Superior temporal gyrus (tissue), 1 donor: ENCODE results near the gene ERC2.
A peak's percentile ranks its signal among the peaks of the same experiment; 100 is the strongest.

ENCODE experiments used
- DNase-seq: peaks from one replicate; pipeline ENCODE4 v3.0.0-alpha.2; 2016; ENCODE audit errors: extremely low spot score

The ERC2 gene

DNA sequence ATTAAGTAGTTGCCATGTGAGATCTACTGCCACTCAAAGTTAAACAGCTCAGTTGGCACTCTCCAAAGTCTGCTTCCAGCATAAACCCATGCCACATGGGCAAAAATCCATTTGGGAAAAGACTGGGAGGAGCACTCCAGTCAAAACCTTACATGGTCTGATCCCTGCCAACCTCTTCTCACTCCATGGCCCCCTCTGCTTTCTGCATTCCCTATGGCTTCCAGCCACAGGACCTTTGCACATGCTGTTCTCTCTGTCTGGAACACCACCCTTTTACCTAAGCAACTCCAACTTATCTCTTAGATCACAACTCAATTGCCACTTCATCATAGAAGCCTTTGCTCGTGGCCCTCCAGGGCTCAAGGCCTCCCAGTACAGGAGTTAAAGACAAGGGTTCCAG is 910.7 kb downstream of the ERC2 start:
- no peak for DNase-seq

DNA sequence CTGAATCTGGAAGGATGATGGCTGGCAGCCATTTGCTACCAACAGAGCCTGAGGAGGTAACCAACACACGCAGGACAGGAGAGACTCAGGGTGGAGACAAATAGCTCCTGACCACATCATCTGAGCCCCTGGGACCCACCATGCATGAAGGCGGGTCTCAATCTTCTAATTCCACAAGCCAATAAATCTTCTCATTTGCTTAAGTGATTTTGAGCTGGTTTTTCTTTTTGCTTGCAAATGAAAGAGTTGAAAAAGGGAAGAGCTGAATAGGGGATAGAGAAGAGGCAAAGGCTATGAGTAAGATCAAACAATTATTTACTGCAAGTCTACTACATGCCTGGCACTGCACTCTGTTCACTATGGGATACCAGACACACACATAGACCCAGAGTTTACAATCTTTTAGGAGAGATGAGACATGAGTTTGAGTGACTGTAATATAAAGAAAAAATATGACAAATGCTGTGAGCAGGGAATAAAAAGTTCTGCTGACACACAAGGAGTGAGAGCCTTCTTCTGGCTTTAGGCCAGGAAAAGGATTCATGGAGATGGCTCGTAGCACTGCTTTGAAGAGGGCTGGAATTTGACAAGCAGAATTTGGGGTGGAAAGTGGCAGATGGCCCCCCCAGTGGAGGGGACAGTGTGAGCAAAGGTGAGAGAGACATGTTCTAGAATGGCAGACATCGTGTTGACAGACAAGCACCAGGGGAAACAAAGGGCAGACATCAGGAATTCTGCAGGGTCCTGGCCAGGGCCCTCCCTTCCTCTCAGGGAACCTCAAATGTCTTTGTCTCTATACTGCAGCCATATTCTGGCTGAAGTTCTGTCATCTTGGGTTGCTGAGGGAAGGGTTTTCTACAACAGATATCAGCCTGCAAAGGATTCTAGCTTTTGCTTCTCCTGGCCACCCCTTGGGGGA is 911.4 kb downstream of the ERC2 start:
- peak; percentile 39 for DNase-seq

DNA sequence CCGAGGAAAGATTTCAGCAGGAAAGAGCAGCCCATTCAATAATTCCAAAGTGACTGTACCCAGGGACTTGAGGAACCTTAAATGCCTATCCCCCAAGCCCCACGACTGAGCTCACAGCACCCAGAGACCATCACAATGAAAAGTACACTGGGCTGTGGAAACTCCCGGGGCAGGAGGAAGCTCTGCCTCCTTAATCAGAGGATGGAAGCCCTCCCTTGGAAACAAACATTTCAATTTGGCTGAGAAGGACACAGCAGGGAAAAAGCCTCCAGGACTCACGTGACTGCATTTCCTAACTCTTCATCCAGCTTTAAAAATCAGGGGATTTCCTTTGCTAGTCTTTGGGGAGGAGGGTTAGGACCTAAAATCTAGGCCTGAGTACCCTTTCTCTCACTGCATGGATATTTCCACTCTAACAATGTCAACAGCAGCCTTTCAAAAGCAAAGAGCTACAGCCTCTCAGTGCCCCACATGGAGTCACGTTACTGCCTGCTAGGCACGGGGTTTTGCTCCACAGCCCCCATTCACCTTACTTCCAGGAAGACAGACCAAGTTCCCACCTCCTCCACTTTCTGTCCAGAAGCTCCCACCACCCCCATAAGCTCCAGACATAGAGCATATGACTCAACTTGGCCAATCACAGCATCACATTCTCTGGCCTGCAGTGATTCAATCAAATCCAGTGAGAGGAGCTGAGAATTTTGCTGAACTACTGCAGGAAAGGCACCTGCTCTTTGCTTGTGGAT is 912.2 kb downstream of the ERC2 start:
- DNase-seq = no peak

DNA sequence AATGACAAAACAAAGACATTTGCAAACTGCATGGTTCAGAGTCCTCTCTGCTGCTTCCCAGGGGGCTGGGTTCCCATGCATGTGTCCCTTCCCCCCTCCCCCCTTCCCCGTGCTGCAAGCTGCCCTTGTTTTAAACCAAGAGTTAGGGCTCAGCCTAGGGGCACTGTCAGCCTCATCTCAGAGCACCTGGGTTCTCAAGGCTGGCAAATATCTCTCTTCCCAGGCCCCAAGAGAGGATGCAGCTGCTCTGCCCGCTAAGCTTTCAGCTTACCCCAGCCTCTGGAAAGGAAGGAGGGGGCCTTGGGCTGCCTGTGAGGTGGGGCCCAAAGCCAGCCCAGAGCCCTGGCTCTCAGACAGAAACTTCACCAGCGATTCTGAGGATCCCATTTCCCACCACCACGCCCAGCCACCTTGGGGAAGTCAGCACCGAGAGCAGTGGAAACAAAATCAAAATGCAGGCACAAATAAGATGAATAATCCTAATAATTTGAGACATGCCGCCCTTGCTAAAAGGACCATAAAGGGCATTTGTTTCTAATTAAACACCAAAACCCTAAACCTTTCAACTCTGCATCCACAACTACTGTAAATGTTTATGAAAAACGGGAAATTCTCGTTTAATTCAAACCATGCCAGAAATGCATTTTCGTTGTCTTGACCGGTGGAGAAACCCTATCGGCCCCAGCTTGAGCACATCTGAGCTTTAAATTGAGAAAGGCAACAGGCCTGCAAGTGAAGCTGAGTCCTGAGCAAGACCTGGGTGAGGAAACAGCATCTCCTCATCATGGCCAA is 913.4 kb downstream of the ERC2 start:
- DNase-seq = no peak

DNA sequence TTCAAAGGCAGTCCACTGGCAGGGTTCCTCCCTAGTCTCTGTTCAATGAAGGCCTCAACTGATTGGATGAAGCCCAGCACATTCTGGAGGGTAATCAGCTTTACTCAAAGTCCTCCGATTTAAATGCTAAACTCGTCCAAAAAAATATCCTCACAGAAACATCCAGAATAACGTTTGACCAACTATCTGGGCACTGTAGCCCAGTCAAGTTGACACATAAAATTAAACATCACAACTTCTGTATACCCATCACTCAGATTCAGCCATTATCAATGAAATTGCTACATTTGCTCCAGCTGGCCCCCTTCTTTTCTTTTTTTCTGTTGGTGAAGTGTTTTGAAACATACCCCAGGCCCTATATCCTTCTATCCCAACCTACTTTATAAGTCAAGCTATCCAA is 916.6 kb downstream of the ERC2 start:
- DNase-seq = no peak

DNA sequence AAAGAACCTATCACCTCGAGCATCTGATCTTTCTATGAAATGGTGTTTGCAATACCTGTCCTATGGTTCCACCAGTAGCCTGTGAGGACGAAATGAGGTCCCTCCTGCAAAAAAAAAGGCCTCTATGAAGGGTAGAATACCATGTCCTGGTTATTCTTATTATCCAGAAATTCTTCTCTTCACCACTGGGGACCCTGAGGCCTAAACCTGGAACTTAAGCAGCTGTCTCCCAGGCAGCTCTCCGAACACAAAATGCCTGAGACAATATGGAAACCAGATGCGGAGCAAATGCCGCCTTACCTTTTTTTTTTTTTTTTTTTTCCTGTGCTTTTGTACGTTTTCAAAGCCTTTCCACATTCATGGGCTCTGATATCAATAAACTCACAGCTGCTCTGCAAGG is 919.1 kb downstream of the ERC2 start:
- no peak for DNase-seq

DNA sequence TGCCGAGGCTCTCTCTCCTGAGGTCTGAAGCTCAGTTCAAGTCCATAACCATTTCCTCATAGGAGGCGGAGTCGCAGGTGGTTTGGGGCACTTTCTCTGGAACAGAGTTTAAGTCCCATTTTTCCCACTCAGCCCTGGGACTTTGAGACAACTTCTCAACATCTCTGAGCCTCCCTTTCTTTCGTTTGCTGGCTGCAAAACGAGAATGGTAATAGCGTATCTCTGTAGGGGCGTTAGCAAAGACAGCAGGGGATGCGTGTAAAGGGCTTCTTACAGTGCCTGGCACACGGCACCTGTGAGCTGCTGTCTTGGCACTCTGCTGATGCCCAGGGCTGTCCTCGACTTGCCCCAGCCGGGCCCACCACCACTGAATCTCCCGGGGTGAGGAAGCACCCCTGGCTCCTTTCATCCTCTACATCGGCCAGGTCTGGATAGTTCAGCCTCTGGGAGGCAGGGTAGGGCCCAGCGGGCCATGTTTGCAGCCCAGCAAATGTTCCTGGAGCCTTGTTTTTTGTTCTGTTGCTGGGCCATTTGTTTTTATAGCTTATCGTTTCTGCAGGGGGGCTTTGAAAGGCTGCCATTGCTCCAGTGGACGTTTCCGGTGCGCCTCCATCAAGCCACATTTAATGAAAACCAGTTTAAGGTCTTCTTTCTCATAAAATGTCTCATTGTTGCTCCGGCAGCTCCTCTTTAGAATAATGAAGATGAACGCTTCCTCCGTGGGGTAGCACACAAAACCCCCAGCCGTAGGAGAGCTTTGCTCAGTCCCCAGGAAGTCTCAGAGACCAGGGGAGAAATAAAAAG is 921.2 kb downstream of the ERC2 start:
- no peak for DNase-seq

DNA sequence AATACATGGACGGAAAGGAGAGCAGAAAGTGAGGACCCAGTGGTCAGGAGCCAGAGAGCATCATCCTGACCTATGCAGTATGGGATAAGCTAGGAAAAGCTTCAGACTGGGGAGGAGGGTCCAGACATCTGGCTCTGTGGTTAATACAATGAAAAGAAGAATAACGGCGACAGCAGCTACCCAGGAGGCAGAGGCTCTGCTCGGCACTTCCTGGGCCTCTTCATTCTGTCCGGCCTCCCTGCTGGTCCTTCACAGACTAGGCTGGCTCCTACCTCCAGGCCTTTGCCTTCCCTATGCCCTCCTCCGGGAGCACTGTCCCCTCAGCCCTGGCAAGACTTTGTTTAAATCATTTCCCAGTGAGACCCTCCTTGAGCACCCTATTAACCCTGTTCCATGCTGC is 922.3 kb downstream of the ERC2 start:
- DNase-seq = no peak

DNA sequence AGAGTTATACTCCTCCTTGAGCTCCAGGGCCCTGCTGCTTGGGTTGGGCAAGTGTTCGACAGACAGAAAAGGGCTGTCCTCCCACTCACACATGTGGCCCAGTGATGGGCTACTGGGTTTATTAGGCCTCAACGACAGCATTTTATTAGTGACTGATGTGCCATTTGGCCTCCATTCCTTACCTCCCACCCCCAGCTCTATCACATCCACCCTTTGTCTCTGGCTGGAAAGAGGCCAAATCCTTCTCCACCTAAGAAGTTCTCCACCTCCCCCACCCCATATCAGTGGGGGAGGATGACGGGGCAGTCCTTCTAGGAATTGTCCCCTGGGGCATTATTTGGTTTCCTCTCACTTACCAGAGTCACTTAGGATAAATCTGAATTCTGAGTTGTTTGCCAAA is 924.0 kb downstream of the ERC2 start:
- no peak for DNase-seq

DNA sequence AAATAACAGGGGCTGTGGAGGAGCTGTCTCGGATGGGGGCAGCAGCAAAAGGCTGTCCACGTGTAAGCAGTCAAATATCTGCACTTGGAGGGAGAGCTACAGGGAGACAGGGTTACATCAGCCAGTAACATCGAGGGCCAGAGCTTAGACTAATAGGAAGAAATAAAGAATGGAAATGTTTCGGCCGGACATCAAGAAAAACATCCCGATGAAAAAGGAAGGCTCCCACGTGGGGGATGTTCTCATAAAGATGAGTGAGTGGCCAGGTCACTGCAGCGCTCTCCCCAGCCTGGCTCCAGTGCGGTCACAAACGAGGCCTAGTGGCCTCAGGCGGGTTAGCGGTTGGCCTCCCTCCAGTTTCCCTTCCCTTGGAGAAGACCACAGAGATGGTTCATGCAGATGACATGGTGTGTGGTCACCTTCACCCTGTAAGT is 925.1 kb downstream of the ERC2 start:
- no peak for DNase-seq

DNA sequence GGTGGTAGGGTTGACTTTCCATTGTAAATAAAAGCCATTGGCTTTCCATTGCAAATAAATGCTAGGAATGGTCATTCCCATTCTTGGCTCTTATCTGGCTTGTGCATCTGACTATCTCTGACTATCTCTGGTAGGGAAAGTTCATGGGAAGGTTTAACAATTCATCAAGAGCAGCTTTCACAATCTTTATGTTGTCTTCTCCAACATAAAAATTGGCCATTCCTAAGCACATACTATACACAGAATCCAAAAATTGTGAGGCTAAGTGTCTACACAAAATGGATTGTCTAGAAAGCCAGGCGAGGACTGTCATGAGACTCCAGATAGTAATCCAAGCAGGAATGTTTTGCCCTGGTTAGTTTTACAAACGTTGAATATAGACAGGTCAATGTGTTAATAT is 926.8 kb downstream of the ERC2 start:
- no peak for DNase-seq

DNA sequence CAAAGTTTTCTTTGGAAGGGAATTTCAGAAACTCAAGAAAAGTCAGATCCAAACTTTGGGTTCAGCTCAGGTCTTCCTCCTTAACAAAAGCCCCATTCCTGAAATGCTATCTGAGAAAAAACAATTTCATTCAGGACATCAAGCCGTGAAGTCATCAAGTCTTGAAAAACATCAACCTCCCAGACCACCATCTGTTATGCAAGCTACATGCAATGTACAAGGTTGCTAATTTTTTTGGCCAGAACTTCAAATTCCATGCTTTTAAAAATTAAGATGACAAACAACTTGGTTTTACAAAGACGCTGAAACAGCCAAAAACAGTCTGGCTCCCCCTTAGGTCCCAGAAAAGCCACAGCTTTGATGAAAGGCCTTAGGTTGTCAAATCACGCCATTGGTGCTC is 927.3 kb downstream of the ERC2 start:
- no peak for DNase-seq

DNA sequence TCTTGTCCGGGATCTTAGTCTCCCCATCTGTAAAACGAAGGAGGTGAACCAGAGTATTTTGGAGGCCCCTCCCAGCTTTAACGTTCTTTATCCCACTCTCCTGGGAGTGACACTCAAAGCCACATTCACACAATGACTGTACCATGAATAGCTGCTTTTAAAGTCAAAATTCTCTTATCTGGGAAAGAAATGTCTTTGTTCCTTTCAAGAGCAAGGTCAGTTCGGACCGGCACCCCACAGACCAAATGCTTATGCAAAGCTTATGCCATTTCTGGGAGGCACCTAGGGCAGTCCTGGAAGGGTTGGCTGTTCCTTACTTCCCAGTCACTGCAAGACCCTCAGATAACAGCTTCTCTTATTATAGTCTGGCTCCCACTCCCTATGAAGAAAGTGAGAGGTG is 927.7 kb downstream of the ERC2 start:
- no peak for DNase-seq

DNA sequence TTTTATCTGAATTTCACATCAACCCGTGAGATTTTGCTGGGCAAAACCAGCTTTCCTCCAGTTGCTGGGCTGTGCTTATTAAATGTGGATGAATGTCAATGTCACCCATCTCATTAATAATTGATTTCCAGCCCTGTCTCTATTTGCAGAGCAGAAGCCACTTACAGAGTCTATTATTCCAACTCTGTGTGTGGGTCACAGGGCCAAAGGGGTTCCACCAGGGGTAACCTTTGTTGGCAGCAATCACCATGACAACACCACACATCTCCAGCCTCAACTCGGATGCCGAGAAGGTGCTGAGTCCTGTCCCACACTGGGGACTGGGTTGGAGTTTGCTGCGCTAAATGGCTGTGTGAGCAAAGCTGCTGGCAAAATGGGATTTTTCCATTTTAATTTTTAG is 930.1 kb downstream of the ERC2 start:
- DNase-seq = no peak

DNA sequence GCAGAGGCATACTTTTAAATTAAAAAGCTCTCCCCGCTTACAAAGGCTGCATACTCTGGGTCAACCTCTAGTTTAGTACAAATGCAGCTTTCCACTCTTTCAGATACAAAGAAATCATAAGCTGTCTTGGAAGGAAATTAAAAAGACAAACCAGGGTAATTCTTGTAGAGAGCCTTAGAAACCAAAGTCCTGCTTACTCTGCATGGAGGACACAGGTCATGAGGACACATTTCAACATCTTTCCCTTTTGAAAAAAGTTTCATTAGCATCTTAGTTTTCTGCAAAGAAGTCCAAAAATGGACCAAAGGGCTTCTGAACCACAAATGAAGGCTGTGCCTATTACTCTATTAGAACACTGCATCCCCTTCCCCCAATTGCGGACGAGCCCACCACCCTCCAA is 930.7 kb downstream of the ERC2 start:
- no peak for DNase-seq

DNA sequence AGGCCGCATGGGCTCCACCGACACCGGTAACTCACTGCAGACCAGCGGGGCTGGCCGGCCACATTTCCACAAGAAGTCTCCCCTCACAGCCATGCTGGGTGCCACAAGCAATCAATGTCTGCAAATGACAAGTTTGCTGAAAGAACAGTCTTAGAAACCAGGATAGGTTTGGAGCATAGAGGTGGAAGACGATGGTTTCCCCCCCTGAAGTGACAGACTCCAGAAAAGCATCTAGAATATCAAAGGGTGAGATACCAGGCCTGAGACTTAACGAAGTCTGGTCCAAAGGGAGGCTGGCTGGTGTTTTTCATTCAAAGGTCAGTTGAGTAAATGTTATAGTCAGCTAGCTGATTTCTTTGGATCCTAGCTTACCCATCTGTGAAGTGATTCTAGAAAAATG is 931.1 kb downstream of the ERC2 start:
- no peak for DNase-seq

DNA sequence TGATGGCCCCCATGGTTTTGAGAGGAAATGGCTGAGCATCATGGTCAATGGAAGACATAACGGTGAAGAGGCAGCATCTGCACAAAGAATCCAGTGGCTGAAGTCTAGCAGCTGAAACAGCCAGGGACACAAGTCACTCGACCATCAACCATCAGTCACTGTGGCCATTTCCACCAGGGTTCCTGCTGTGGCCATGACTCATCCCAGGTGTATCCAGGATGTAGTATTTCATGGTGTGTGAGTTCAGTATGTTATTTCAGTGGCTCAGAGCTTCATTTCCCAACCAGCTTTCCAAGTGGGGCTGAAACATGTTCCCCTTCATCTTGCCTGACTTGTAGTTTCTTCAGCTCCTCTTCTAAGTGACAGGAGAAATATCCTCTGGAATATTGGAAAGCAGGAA is 933.4 kb downstream of the ERC2 start:
- no peak for DNase-seq

DNA sequence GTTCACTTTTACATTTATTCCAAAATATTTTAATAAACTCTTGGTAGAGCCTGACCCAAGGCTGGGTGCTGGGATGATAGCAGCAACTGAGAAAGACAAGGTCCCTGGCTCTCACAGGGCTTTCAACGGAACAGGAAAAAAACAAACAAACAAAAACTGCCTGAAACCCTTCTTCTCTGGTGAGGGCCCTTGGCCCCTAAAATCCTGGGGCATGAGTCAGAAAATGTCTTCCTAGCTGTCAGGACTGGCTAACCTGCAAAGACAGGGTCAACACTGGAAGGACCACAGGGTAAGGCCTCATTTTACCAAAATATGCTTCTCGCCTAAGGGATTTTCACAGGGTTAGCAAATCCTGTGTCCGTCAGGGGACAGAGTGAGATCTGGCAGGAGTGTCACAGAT is 935.5 kb downstream of the ERC2 start:
- no peak for DNase-seq

DNA sequence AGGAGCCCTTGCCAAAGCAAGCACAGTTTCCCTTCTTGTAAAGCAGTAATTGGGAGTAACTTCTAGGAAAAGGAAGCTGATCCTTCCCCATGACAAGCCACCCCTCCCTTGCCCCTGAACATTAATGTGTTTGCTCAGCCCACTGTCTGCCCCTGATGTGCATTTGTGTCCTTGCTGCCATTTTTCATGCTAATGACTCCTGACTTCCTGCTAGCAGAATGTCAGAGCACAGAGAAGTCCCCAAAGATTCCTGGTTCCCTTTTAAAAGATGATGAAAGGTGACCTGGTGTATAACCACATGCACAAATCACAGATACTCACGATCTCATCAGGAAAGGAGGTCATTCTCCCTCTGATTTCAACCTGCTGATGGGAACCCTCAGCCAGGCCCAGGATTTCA is 936.9 kb downstream of the ERC2 start:
- no peak for DNase-seq

DNA sequence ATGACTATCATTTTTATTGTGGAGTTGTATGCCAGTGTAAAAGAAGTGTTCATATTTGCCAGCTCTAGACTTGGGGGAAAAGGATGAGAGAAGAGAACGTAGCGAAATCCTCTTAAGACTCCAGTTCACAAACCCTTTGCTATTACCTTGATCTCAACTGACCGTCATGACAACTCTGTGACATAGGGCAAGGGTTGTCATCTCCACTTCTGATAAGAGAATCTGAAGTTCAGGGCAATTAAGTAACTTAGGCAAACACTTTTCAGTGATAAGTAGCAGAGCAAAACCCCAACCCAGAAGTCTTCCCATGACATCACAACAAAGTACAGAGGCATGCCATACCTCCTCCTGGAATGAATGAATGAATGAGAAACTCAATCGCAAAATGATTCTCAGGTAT is 940.9 kb downstream of the ERC2 start:
- DNase-seq = no peak

DNA sequence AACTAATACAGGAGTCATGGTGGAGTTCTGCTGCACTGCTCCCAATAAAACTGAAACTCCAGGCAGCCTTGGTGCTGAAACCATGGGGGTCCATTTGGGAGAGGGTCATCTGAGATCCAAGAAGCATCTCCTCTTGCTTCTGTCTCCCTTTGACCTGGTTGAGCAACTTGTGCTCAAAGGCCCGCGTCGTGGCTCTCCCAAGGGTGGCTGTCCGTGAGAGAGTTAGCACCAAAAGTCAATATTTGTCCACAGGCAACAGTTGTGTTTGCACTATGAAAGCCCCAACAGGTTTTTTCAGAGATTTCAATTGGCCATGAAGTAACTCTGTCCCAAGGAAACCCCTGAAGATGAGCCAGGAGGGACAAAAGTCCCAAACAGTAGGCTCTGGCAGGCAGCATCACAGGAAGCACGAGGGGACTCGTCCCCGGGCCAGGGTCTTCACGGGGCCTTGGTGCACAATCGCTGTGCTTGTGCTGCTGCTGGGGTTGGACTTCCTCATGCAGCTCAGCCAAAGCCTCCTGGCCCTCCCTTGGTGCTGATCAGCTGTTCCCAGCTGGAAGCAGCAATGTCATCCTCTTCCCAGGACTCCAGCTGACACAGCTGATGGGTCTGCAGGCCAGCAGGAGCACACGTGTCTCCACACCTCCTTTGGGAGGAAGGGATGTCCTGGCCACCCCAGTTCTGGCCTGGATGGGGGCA is 941.8 kb downstream of the ERC2 start:
- no peak for DNase-seq
